ENCODE data around the gene FHOD3.

DNA sequence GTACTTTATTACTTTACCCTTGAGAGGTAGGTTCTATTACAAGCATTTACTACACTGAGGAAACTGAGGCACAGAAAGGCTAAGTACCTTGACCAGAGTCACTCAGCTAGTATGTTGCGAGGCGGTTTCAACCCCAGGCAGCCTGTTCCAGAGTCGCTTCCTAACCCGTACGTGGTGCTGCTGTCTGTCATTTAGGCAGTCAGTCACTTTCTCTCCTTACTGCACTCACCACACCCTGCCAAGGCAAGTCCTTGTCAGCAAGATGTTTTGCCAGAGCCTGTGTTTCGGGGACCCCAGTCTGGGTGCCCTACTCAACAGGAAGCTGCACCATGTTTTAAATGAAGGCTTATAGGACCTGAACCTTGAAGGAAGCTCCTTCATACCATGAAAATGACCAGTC lies 356.4 kb downstream of the FHOD3 start:
- TF ChIP-seq, protein P1, sequence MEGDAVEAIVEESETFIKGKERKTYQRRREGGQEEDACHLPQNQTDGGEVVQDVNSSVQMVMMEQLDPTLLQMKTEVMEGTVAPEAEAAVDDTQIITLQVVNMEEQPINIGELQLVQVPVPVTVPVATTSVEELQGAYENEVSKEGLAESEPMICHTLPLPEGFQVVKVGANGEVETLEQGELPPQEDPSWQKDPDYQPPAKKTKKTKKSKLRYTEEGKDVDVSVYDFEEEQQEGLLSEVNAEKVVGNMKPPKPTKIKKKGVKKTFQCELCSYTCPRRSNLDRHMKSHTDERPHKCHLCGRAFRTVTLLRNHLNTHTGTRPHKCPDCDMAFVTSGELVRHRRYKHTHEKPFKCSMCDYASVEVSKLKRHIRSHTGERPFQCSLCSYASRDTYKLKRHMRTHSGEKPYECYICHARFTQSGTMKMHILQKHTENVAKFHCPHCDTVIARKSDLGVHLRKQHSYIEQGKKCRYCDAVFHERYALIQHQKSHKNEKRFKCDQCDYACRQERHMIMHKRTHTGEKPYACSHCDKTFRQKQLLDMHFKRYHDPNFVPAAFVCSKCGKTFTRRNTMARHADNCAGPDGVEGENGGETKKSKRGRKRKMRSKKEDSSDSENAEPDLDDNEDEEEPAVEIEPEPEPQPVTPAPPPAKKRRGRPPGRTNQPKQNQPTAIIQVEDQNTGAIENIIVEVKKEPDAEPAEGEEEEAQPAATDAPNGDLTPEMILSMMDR (IDR thresholded peaks at IDR 0.05) = no peak
- no peak for TF ChIP-seq POLR2A (IDR thresholded peaks at IDR 0.05)
